Activated naive CD4-positive, alpha-beta T cell treated with anti-CD3 and anti-CD28 coated beads, Interleukin-2, amount 50 U/mL, for 16 hours (primary cell): ENCODE measurements around the gene BMPER.

ENCODE experiments used
- DNase-seq: peaks from one replicate; pipeline ENCODE4 v3.0.0-alpha.2; 2020

The BMPER gene

DNA sequence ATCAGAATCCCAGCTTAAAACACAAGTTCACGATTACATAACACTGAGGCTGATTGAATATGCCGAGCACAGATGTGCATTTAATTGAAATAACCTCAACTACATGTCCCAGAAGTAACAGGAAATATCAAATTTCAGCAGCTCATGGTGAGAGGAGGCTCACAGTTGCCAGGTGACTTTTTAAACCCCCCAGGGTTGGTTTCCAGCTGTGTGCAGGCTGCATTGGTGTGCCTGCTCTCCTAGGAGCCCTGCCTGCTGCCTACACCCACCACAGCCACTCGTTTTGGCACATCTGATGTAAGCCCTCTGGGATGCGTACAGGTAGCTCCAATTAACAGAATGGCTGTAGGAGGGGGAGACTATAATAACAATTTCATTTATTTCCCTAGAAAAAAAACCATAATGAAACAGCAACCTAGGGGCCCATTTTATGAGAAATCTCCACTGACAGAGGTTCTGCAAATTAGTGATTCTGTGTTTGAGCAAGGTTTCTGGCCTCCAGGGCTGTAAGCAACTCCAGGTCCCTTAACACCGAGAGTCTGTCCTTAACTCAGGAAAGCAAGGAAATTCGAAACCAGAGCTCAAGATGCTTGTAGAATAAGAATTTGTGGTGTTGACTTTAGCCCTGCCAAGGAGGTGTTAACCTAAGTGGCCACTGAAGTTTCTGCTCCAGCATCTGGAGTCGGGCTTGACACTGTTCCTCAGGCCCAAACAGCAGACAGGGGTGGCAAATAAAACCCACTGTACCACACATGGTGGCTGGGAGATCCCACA, 161.9 kb downstream of the BMPER start:
- DNase-seq = no peak

DNA sequence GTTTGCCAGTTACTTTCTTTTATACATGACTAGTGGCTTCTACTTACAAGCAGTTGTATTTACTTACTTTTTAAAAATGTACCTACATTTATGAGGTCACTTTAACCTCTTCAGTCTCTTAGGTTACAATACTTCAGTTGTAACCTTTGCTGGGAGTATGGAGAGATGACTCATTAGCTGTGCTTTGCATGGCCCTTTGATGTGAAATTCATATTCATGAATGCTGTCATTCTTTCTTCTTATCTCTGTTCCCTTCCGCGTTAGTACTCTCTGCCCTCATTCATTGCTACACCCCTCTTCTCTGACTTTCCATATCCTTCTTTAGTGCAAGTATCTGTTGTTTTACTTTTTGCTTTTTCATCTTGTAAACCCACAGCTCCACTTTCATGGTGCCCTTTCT, 164.3 kb downstream of the BMPER start:
- no peak for DNase-seq

DNA sequence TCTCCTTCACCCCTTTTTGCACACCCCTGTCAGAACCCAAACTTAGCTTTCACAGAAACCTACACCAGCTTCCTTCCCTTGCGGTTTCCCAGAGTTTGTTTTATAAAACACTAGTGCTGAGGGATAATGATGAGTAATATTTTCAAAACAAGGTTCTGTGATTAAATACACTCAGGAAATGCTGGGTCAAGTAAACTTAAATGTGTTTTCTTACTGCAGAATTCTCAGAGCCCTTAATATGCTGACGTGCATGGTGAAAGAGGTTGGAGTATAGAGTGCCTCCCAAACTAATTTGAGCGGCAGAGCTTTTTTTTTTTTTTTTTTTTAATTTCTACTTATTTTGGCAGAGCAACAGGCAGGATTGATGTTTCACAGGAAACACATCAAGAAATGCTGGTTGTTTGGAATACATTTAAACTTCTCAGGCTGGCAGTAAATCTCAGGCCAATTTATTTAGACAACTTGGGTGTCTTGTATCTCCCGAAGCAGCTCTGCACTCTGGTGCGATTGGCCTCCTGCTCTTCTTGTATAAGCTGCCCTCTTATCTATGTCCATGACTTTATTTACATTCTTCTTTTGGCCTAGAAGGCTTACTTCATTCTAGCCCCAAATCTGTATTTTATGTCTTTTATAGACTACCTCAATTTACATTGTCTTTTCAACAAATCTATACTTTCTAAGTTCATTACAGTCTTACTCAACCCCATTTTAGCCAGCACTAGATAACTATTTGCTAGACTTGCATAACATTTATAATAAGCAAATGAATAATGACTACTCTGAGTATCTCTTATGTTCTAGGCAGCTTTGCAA, 165.4 kb downstream of the BMPER start:
- DNase-seq = no peak

DNA sequence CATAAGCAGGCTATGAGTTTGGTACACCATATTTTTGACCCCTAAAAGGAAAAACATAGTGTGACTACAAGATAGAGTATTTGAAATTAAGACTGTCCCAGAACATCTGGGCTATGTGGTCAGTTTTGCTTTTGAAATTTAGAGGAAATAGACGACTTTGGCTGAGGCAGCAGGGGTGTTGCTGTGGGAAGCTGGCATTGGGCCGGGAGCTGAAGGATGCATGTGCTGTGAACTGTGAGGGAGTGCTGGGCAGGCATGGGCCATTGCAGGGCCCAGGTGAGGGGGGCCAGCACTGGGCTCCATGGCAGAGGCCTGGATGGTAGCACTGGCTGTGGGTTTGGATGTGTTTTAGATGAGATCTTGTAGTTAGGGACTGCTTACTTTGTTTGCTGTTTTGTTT, 168.3 kb downstream of the BMPER start:
- no peak for DNase-seq

DNA sequence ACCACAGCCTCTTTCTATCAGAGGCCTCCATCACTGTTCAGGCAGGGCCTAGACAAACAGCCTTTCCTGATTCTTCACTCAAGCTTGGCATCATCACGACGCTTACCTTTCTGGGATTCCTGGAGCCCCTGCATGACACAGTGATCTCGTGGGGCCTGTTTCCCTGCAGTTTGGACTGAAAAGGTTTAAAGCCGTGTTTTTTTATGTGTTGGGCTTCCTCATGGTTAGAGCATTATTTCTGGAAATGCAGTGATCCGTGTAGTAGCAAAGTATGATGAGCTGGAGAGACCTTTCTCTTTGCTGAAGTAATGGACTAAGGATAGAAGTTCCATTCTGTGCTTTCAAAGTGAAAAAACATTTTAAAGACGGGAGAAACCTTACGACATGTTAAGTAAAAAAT, 169.1 kb downstream of the BMPER start:
- no peak for DNase-seq

DNA sequence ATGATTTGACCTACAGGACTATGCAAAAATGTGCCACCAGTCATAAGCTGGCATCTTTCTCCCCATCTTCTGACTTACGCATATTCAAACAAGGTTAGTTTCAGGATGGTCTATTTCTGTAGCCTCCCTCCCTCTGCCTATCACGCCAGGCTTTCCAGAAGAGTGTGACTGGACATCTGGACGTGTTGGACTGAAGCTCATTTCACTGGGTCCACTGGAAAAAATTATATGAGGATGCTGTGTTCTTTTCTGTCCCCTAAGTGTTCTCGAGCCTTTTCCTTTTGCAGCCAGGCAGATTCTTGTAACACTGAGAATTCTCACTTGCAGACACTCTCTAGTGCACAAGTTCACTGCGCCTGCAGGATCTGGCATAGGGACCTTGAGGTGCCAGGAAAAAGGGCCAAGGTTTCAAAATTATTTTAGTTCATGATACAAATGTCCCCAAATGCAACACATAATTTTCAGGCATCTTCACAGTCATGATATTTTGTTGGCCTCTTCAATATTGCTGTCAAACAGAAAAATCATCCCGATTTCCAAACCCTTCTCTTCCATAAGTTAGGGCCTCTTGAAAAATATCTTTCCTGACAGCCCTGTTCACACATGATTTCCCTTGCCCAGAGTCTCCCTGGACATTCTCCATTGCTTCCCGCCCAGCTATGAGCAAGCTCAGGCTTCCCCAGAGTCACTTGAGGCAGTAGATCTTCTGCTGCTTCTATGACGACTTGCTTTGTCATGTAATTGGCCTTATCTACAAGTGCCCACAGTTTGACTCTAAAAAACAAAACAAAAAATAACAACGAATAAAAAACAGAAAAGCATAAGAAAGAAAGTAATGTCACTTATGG, 170.4 kb downstream of the BMPER start:
- DNase-seq = no peak

DNA sequence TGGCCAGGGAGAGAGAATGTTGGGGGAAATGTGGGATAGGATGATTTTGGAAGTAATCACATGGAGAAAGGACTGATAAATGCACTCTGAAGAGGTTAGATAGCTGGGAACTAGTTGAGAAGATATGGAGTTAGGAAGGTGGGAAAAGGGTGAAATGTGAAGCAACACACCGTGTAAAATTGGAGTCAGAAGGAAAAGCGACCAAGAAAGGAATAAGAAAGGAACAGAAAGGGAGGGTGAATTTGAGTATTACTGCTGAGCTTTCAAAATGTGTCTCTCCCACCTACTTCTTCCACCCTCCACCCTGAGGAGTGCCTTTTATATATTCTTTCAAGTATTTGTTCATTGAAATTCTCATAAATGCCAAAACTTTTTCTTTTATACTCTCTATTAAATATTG, 171.8 kb downstream of the BMPER start:
- DNase-seq = no peak

DNA sequence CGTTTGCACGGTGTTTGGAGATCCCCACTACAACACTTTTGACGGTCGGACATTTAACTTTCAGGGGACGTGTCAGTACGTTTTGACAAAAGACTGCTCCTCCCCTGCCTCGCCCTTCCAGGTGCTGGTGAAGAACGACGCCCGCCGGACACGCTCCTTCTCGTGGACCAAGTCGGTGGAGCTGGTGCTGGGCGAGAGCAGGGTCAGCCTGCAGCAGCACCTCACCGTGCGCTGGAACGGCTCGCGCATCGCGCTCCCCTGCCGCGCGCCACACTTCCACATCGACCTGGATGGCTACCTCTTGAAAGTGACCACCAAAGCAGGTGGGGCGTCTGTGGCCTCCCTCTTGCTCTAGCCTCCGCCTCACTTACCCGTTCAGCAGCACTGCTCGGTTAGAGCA, 173.5 kb downstream of the BMPER start:
- no peak for DNase-seq

DNA sequence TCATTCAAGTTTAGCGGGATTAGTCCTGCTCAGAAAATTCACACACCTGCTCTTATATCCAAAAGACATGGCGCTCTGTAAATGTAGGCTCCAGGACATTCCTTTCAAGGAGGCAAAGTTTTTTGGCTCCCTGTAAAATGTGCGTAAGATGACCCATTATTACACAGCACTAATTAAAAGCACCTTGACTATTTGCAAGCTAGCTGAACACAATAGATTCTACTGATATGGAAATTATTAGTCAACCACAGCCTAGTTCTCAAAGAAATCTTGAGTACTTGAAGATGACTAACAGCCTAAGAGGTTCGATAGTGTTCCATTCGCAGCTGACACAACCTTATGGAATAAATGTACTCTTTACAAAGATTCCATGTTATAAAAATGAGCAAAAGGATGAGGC, 175.2 kb downstream of the BMPER start:
- DNase-seq = no peak

DNA sequence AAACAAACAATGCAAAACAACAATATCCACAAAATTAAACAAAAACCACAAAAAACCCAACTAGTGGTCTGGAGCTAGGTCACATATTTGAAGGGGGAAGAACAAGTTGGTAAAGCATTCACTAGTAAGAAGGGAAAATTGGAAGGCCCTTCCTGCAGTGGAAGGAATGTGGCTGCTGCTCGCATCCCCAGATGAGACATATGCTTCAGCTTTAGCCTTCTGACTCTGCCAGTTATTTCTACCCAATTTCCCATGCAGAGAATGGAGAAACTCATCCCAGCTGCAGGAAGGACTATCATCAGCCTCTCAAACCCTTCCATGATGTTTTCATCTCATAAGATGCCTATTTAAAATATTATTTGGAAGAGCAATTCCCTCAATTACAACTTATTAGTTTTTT, 176.6 kb downstream of the BMPER start:
- DNase-seq = no peak

DNA sequence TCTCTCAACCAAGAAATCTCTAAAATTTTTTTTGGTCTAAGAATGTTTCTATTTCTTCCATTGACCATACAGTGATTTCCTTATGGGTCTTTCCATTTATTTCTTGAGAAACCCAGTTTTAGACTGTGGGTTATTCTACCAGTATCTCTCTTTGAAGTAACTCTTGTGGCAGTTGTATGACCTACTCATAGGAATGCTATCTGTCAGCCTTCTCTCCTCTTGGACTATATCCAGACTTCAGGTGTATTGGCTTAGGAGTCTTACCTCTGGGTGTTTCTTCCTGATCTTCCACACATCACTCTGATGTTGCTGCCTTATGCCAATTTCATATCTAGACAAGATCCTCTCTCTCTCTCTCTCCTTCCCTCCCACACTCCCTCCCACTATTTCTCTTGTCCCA, 178.1 kb downstream of the BMPER start:
- DNase-seq = no peak

DNA sequence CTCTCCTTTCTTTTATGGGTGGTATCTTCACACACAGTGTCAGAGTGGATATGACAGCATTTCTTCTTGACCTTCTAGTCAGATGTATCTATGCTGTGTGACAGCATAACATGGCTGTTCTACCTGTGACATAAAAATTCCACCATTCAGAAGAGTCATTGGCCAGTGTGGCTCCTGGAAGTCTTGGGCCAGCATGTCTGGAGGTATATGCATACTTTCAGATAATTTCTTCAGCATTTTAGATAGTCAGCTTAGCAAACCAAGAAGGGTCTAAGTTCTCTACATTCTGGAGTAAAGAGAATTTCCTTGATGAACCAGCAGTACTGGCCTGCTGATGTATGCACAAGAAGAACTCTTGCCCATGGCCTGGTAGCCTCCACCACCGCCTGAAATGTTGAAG, 179.3 kb downstream of the BMPER start:
- DNase-seq = no peak

DNA sequence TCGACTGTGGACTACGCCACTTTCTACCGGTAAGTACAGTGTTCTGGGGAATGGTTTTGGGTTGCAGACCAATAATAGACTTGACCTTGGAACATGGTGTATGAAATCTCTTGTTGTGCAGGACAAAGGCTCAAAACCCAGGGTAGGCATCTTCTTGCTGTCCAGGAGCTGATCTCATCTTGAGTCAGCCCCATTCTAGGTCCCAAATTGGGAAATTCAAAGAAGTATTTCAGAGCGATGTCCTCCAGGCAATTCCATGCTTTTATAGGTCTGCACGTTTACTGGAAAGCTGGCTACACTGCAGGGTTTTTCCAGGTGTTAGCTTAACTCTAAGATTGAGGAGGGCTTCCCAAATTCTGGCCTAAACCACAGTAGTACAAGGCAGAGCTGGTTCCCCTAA, 180.7 kb downstream of the BMPER start:
- DNase-seq = no peak

DNA sequence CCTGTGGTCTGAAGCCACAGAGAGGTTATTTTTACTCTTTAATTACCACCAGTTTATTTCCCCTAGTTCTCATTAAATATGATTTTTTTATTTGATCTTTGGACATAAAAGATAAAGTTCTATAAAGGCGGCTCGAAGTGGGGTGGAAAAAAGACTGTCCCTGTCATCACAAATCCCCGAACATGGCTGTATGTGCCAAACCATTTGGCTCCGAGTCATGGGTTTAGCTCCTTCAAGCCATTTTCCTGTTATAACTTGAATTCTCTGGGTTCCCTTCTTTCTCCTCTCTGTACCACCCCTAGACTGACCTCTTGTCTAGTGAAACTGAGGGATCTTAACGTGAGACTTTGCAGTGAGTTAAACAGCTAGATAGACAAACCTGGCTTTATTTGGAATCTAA, 181.6 kb downstream of the BMPER start:
- DNase-seq = no peak

DNA sequence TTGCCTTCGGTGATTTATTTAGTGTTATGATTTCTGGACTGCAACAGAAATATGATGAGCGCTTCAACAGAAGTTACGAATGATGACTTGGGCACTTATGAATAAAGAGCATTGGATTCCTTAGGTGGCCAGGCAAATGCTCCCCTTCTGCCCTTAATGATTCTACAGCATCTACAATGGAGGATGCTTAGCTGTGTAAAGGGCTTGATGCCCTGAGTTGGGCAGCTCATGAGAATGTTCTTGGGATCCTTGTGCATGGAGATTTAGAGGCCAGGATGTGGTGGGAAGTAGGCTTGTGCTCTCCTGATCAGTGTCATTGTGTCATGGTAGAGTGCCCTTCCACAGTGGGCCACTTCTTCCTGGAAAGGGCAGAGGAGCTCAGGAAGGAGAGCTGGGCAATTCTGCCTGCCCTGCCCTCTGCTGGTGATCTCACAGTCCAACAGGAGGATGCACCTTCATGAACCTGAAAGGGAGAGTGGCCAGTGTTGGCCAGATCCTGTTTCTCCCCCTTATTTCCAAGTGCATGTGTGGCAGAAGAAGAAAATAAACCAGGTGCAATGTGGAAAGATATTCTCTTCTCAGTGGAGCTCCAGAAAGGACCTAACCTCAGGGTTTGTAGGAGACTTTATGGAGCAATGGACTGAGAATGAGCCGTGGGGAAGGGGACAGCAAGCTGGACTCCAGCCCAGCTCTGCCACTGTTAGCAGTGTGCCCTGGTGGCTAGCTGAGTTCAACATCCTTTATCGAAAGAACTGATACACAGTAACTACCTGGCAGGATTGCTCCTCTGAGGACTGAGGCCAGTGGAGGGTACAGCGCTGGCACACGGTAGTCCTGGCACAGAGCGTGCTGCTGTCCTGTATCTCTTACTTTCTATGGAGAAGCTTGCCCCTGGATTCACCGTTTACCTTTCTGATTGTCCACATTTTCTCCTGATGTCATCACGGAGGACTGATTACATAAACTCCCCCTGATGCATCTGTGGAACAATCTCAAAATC, 182.9 kb downstream of the BMPER start:
- no peak for DNase-seq

DNA sequence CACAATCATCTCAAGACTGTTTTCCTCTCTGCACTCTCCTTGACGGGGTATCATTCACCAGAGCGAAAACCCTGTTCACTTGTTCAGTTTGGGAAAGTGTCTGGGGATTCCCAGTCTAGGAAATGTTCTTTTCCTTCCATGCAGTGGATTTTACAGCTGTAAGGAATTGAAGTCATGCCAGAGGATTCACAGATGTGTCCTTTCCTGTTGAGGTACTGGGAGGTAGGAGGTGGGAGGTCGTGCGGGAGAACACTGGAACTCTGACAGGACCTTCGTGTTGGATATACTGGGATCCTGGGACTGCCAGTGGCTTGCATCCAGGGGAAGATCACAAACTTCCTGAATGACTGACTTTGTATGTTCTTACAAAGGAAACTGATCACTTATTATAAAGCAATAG, 185.5 kb downstream of the BMPER start:
- DNase-seq = no peak

DNA sequence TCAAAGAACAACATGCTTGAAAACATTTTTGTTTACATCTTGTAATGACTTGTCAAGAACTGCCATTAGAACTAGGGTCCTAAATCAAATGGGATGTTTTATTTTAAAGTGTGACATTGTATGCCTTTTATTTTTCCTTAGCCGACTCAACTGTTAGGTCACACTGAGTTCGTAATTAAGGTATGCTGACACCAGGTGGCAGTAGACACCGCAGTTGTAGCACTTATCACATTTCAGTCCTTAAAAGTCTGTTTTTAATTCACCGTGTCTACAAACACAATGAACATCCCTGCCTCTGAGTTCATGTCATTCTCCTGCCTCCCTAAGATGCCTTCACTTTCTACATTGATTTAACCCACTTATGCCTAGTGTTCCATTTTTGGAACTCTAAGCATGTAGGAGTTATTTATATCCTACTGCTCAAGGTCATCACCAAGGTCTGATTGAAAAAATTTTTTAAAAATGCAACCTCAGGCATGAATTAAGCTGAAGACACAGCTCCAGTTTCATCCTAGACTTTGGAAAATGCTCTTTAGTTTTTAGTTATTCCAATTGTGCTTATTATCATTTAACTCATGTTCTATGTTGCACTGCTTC, 186.1 kb downstream of the BMPER start:
- no peak for DNase-seq

DNA sequence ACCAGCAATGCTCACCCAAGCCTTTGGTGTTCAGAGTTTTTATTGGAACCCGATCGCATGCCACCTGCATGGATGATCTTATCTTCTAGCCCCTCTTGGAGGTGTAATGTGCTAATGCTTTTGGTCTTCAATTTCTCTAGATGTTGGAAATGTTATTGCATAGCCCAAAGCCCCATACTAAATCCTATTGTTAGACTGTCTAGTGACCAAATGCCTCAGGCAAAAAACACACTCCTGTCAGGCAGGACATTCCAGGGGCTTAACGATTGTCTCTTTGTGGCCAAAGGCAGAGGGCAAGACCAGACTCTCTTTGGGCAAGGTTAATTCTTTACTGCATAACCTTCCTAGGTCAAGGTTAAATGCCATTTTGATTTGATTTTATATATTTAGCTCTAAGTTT, 187.9 kb downstream of the BMPER start:
- no peak for DNase-seq

DNA sequence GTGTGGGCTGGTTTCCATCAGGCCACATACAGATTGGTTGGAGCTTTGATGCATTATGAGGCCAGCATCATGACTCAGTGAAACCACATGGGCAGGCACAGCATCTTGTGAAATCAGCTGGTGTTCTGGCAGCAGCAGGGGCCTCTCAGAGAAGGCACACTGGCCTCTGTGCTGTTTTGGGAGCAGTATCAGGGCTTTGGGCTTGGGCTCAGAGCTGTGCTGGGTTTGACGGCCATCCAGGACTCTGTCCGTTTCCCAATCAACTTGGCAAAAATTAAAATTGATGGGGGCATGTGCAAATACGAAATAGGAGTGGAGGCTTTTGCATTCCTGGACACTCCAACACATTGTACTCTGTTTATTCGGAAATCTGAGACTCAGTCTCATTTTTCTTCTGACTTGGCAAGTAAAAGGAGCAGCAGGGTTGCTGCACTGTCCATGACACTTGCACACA, 190.9 kb downstream of the BMPER start:
- DNase-seq = no peak

DNA sequence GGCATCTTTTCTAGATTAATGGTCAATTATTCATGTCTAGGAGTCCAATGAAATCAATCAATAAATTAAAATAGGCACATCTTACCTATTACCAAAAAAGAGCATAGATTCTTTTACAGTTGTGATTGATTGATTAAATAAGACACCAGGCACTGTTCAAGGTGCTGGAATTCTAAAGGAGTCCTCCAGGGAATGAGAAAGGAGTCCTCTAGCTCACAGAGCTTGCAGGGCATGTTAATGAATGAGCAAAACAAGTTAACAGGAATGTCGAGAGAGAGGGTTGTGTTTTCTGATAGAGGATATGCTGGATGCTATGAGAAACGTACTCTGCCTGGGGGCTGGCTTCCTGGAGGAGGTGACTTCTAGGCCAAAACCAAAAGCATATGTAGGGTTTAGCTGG, 191.4 kb downstream of the BMPER start:
- DNase-seq = no peak

DNA sequence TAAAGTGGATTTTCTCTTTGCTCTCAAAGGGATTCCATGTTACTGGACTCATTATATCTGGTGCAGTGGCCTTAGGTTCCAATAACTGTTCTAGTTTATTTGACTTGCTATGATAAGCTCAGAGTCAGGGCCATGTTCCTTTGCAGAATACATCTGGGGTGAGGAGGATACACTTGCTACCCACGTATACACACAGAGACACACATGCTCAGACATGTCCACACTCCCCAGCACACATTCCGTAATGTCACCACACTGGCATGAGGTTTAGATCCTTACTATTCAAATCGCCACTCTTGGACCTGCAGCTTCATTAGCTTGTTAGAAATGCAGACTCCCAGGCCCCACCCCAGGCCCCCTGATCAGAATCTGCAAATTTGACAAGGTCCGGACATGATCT, 195.3 kb downstream of the BMPER start:
- DNase-seq = no peak

DNA sequence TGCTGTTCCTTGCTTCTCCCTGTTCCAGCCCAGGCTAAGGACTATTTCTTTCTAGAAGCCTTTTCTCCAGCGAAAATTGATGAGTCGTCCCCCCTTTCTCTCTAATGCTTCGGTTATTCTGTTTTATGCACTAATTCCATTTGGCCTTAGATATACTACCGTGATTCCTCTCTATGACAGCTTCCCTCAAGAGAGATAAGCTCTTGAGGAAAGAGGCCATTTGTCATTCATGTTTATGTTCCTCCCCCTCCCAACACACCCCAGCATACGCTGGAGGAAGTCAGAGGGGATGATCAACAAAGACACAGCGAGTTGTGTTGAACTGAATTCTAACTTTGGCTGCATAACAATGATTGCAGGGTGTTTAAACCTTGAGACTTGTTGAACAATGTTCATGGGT, 198.8 kb downstream of the BMPER start:
- no peak for DNase-seq
